Measurements from ENCODE around the gene LEFTY1. TPM values are rescaled to one million over a fixed set of nuclear protein-coding genes. Genes with fewer than 3 reads are reported as not detected.

LEFTY1 gene
- total RNA-seq, 1 experiment from 2014 or later: not detected

GRCh38 chr1:225866061-225866837 lies 22.7 kb downstream of the LEFTY1 start:
- POLR2A ChIA-PET: no interaction called here
- no peak for DNase-seq

GRCh38 chr1:225865514-225865913 lies 23.4 kb downstream of the LEFTY1 start:
- no peak for TF ChIP-seq CTCF (IDR thresholded peaks at IDR 0.05; ENCODE audit: insufficient read depth in 1 of 2, low read depth in 1 of 2, low read length in 1 of 2, severe bottlenecking in 1 of 2, unreplicated experiment in 1 of 2)
- DNase-seq: no peak
- POLR2A ChIA-PET: no interaction called here
- Mint-ChIP-seq H3K27ac (ENCODE audit: unreplicated experiment) (peak overlapping the region; percentile 45), H3K36me3 (ENCODE audit: insufficient read depth, unreplicated experiment) (peaks cover 70% of the 10 kb centered on the region), H3K27me3 (ENCODE audit: insufficient read depth, unreplicated experiment) (no peaks in the 10 kb centered on the region), H3K9me3 (ENCODE audit: unreplicated experiment) (no peaks in the 10 kb centered on the region), H3K4me3 (ENCODE audit: unreplicated experiment) (no peak overlapping the region), H3K4me1 (ENCODE audit: low read depth, unreplicated experiment) (peaks cover 7% of the 10 kb centered on the region)
- no peaks in the 10 kb centered on the region for H3K27me3 ChIP-seq (replicated peaks; ENCODE audit: control insufficient read depth, insufficient read depth, low read length)
- peaks cover 3% of the 10 kb centered on the region; the same call in 1 of the 2 replicates for H3K4me1 ChIP-seq
- no peaks in the 10 kb centered on the region for H3K9me3 ChIP-seq
- H3K36me3 ChIP-seq (ENCODE audit: control insufficient read depth, insufficient read depth, low read length): peaks cover 12% of the 10 kb centered on the region
- H3K4me3 ChIP-seq (ENCODE audit: low read depth, low read length): no peak overlapping the region
- CTCF ChIA-PET: no interaction called here
- BruUV-seq (replicated peaks): no TSS peak
- intact Hi-C loops (cut with micrococcal nuclease; ENCODE audit: unreplicated experiment): no loop called here

More at GRCh38 chr1:225866061-225866837, 22.7 kb downstream of the LEFTY1 start:
- Mint-ChIP-seq H3K9me3 (ENCODE audit: unreplicated experiment) (no peaks in the 10 kb centered on the region), H3K36me3 (ENCODE audit: insufficient read depth, unreplicated experiment) (peaks cover 72% of the 10 kb centered on the region), H3K27me3 (ENCODE audit: insufficient read depth, unreplicated experiment) (no peaks in the 10 kb centered on the region), H3K4me3 (ENCODE audit: unreplicated experiment) (no peak overlapping the region), H3K4me1 (ENCODE audit: low read depth, unreplicated experiment) (peaks cover 7% of the 10 kb centered on the region), H3K27ac (ENCODE audit: unreplicated experiment) (no peak overlapping the region)
- intact Hi-C loops (cut with micrococcal nuclease; ENCODE audit: unreplicated experiment): no loop called here
- CTCF ChIA-PET: no interaction called here
- Histone ChIP-seq H3K36me3 (ENCODE audit: control insufficient read depth, insufficient read depth, low read length) (peaks cover 12% of the 10 kb centered on the region), H3K9me3 (no peaks in the 10 kb centered on the region), H3K4me1 (peaks cover 3% of the 10 kb centered on the region; the same call in 1 of the 2 replicates), H3K4me3 (ENCODE audit: low read depth, low read length) (no peak overlapping the region), H3K27me3 (replicated peaks; ENCODE audit: control insufficient read depth, insufficient read depth, low read length) (no peaks in the 10 kb centered on the region)
- BruUV-seq (replicated peaks): no TSS peak
- TF ChIP-seq CTCF (IDR thresholded peaks at IDR 0.05; ENCODE audit: insufficient read depth in 1 of 2, low read depth in 1 of 2, low read length in 1 of 2, severe bottlenecking in 1 of 2, unreplicated experiment in 1 of 2): no peak

GRCh38 chr1:225863167-225863566 lies 25.8 kb downstream of the LEFTY1 start:
- TF ChIP-seq CTCF (IDR thresholded peaks at IDR 0.05; ENCODE audit: insufficient read depth in 1 of 2, low read depth in 1 of 2, low read length in 1 of 2, severe bottlenecking in 1 of 2, unreplicated experiment in 1 of 2): no peak
- H3K4me3 ChIP-seq (ENCODE audit: low read depth, low read length): no peak overlapping the region
- ChIA-PET CTCF (no interaction called here), POLR2A (no interaction called here)
- H3K4me3 Mint-ChIP-seq (ENCODE audit: unreplicated experiment): no peak overlapping the region
- peaks cover 65% of the 10 kb centered on the region for H3K36me3 Mint-ChIP-seq (ENCODE audit: insufficient read depth, unreplicated experiment)
- DNase-seq: no peak
- H3K27me3 Mint-ChIP-seq (ENCODE audit: insufficient read depth, unreplicated experiment): no peaks in the 10 kb centered on the region
- H3K9me3 Mint-ChIP-seq (ENCODE audit: unreplicated experiment): no peaks in the 10 kb centered on the region
- peaks cover 3% of the 10 kb centered on the region; the same call in 1 of the 2 replicates for H3K4me1 ChIP-seq
- no TSS peak for BruUV-seq (replicated peaks)
- intact Hi-C loops (cut with micrococcal nuclease; ENCODE audit: unreplicated experiment): loop anchor here (5.0 kb wide), 1 partner anchor 114 kb away; no protein-coding TSS in a partner anchor
- no peaks in the 10 kb centered on the region for H3K9me3 ChIP-seq
- H3K27ac Mint-ChIP-seq (ENCODE audit: unreplicated experiment): no peak overlapping the region
- H3K36me3 ChIP-seq (ENCODE audit: control insufficient read depth, insufficient read depth, low read length): peaks cover 14% of the 10 kb centered on the region
- H3K27me3 ChIP-seq (replicated peaks; ENCODE audit: control insufficient read depth, insufficient read depth, low read length): no peaks in the 10 kb centered on the region
- H3K4me1 Mint-ChIP-seq (ENCODE audit: low read depth, unreplicated experiment): peaks cover 7% of the 10 kb centered on the region

All from Caco-2 (cell line).